Mesothelial cell of epicardium (in vitro differentiated cells): ENCODE measurements around the gene MMD. TPM values are rescaled to one million over a fixed set of nuclear protein-coding genes. Genes with fewer than 3 reads are reported as not detected.

Source experiments
- DNase-seq, 2 experiments: peaks; one replicate each; pipeline ENCODE4 v3.0.0; 2021; ENCODE audit warnings: low spot score in 2 of 2; ENCODE audit not compliant: unreplicated experiment in 2 of 2
- H3K27ac Mint-ChIP-seq: 2 replicates; pipeline ENCODE4 v1.8.0; 2021; ENCODE audit warnings: mixed read lengths
- H3K27me3 Mint-ChIP-seq: 2 replicates; pipeline ENCODE4 v1.8.0; 2021; ENCODE audit warnings: low read depth, mixed read lengths
- H3K36me3 Mint-ChIP-seq: 2 replicates; pipeline ENCODE4 v1.8.0; 2021; ENCODE audit warnings: mixed read lengths
- H3K4me1 Mint-ChIP-seq: 2 replicates; pipeline ENCODE4 v1.8.0; 2021; ENCODE audit warnings: mixed read lengths
- H3K4me3 Mint-ChIP-seq: 2 replicates; pipeline ENCODE4 v1.8.0; 2021; ENCODE audit warnings: mild to moderate bottlenecking, moderate library complexity, mixed read lengths
- H3K9me3 Mint-ChIP-seq: 2 replicates; pipeline ENCODE4 v1.8.0; 2021; ENCODE audit warnings: mixed read lengths
- total RNA-seq: library from RNA; stranded (reverse); gene quantifications from 3 replicates; pipeline ENCODE4 v1.2.1, GENCODE V29; 2021
- TF ChIP-seq, protein P1 (sequence below): fragments of 200-600 bp; sonication (generic); IDR thresholded peaks from one replicate; pipeline ENCODE4 v1.5.0; 2021; ENCODE audit warnings: antibody characterized with exemption; ENCODE audit not compliant: unreplicated experiment

MMD gene
- total RNA-seq, 1 donor from 2014 or later = 36.6 TPM

DNA sequence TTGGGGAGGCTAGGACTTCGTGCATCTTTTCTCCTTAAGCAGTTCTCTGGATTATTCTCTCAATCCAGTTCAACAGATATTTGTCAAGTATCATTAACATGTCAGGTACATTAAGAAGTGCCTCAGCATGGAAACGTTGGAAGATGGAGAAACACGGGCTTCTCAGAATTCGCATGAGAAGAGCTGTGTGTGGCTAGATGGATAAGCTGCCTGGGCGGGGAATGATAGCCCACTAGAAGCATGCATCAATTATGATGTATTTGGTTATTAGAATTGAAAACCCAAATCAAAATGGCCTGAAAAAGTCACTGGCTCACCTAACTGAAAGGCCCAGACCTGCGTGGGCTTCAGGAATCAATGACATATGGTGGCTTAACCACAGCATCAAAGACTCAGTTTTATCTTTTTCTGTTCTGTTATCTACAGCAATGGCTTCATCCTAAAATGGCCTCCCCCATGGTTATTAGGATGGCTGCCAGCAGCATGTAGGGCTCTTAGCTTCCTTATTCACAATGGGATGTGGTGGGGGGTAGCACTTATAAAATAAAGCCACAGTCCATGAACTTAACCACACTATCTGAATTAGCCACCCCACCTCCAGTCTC, 43.9 kb downstream of the MMD start:
- TF ChIP-seq, protein P1, sequence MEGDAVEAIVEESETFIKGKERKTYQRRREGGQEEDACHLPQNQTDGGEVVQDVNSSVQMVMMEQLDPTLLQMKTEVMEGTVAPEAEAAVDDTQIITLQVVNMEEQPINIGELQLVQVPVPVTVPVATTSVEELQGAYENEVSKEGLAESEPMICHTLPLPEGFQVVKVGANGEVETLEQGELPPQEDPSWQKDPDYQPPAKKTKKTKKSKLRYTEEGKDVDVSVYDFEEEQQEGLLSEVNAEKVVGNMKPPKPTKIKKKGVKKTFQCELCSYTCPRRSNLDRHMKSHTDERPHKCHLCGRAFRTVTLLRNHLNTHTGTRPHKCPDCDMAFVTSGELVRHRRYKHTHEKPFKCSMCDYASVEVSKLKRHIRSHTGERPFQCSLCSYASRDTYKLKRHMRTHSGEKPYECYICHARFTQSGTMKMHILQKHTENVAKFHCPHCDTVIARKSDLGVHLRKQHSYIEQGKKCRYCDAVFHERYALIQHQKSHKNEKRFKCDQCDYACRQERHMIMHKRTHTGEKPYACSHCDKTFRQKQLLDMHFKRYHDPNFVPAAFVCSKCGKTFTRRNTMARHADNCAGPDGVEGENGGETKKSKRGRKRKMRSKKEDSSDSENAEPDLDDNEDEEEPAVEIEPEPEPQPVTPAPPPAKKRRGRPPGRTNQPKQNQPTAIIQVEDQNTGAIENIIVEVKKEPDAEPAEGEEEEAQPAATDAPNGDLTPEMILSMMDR = no peak
- peaks cover 7% of the 10 kb centered on the region for H3K27me3 Mint-ChIP-seq
- DNase-seq = no peak
- no peak overlapping the region for H3K27ac Mint-ChIP-seq
- peaks cover 7% of the 10 kb centered on the region for H3K9me3 Mint-ChIP-seq
- peaks cover 3% of the 10 kb centered on the region for H3K36me3 Mint-ChIP-seq
- H3K4me1 Mint-ChIP-seq = peaks cover 8% of the 10 kb centered on the region
- no peak overlapping the region for H3K4me3 Mint-ChIP-seq

DNA sequence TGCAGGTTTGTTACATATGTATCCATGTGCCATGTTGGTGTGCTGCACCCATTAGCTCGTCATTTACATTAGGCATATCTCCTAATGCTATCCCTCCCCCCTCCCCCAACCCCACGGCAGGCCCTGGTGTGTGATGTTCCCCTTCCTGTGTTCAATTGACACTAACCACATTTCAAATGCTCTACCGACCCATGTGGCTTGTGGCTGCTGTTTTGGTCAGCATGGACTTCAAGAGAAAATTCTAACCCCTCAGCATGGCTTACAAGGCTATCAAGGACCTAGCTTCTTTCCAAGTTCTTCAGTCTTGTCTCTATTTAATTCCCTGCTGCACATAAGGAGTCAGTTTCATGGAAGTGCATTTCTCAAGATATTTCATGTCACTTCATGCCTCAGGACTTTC, 52.9 kb downstream of the MMD start:
- DNase-seq = no peak
- Mint-ChIP-seq H3K27ac (no peak overlapping the region), H3K27me3 (no peaks in the 10 kb centered on the region), H3K4me1 (no peaks in the 10 kb centered on the region), H3K36me3 (peaks cover 2% of the 10 kb centered on the region), H3K9me3 (peaks cover 30% of the 10 kb centered on the region), H3K4me3 (no peak overlapping the region)
- TF ChIP-seq, protein P1 = no peak

DNA sequence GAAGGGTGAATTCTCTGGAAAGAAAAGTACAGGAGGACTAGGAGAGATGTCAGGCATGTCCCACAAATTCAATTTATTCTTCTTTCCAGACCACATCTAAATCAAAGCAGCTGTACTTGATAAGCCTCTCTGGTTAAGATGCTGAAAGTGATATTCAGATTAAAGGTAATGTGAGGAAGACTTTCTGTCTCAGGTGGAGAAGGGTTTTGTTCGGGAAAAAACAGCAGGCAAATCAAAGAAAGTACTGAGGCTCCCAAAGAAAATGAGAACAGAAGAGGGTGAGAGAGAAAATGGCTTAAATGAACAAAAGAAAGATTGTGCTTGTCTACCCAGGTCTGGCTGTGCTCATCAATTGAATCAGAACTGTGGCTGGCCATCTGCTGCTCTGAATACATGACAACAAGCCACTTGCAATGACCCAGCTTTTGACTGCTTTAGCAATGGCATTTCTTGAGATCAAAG, 55.6 kb downstream of the MMD start:
- H3K36me3 Mint-ChIP-seq = peaks cover 3% of the 10 kb centered on the region
- peaks cover 31% of the 10 kb centered on the region for H3K9me3 Mint-ChIP-seq
- no peak overlapping the region for H3K27ac Mint-ChIP-seq
- H3K4me1 Mint-ChIP-seq = no peaks in the 10 kb centered on the region
- H3K4me3 Mint-ChIP-seq = no peak overlapping the region
- no peaks in the 10 kb centered on the region for H3K27me3 Mint-ChIP-seq
- DNase-seq = no peak
- TF ChIP-seq, protein P1 = no peak

DNA sequence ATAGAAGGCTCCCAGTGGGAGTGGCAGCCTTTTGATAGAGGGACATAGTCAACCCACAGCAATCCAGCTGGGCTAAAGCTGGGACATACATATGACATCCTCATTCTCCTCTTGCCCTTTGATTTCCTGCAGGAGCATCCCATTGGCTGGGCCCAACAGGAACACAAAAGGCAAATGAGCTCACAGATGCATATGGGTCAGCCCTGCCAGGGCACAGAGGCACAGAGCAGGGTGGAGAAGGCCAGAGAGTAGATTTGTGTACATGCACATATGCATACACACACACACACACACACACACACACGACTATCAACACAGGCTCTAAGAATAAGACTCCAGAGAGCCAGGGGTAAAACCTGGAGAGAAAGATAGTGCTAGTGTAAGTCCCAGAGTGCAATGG, 58.6 kb downstream of the MMD start:
- H3K27ac Mint-ChIP-seq = no peak overlapping the region
- H3K9me3 Mint-ChIP-seq = peaks cover 31% of the 10 kb centered on the region
- H3K36me3 Mint-ChIP-seq = peaks cover 10% of the 10 kb centered on the region
- TF ChIP-seq, protein P1 = no peak
- H3K27me3 Mint-ChIP-seq = no peaks in the 10 kb centered on the region
- no peaks in the 10 kb centered on the region for H3K4me1 Mint-ChIP-seq
- DNase-seq = no peak
- no peak overlapping the region for H3K4me3 Mint-ChIP-seq

DNA sequence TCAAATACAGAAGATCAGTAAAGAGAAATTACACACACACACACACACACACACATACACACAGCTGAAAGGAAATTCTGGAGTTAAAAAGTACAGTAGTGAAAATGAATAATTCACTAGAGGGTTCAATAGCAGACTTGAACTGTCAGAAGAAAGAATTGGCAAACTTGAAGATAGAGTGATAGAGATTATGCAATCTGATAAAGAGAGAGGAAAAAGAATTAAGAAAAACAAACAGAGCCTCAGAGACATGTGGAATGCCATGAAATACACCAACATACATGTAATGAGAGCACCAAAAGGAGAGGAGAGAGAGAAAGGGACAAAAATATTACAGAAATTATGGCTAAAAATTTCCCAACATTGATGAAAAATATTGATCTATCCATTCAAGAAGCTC, 60.7 kb downstream of the MMD start:
- no peaks in the 10 kb centered on the region for H3K4me1 Mint-ChIP-seq
- peaks cover 37% of the 10 kb centered on the region for H3K9me3 Mint-ChIP-seq
- DNase-seq = no peak
- no peak overlapping the region for H3K4me3 Mint-ChIP-seq
- no peak overlapping the region for H3K27ac Mint-ChIP-seq
- H3K27me3 Mint-ChIP-seq = peaks cover under 1% of the 10 kb centered on the region
- peaks cover 10% of the 10 kb centered on the region for H3K36me3 Mint-ChIP-seq
- TF ChIP-seq, protein P1 = no peak
